Neural progenitor cell (in vitro differentiated cells): ENCODE data around the gene TBC1D19.

Experiments used
- CTCF ChIP-seq: fragments of 200-600 bp; sonication (generic); IDR thresholded peaks from 2 replicates; pipeline ENCODE4 v1.5.1; 2017; ENCODE audit warnings: antibody characterized with exemption, mild to moderate bottlenecking
- EZH2 ChIP-seq: fragments of 200-600 bp; sonication (generic); IDR thresholded peaks from 2 replicates; pipeline ENCODE4 v1.6.1; 2017; ENCODE audit warnings: antibody characterized with exemption, mild to moderate bottlenecking, moderate library complexity
- EZH2phosphoT487 ChIP-seq: fragments of 200-600 bp; sonication (generic); IDR thresholded peaks from 2 replicates; pipeline ENCODE4 v1.6.1; 2017; ENCODE audit warnings: antibody characterized with exemption

- TF ChIP-seq CTCF, result no peak
- no peak for TF ChIP-seq EZH2
- TF ChIP-seq EZH2phosphoT487, result no peak
Observed at GRCh38 chr4:26609391-26609790, 25.5 kb downstream of the TBC1D19 start.
